Adrenal gland (tissue), 12 donors: ENCODE data around the gene KCNAB2. TPM values are rescaled to one million over a fixed set of nuclear protein-coding genes. Genes with fewer than 3 reads are reported as not detected.
A peak's percentile ranks its signal among the peaks of the same experiment; 100 is the strongest.

Experiments used
- DNase-seq, 7 donors: peaks; one replicate each; pipeline ENCODE4 v3.0.0-alpha.2; 2019 to 2020
- H3K27ac ChIP-seq, 5 donors: fragments of 200-600 bp; sonication (generic) in 4 of 5; 1 replicate in 3 of 5; 2 replicates in 2 of 5; pipeline versions ENCODE4 v1.5.1 to v1.8.0; 2016 to 2020; ENCODE audit warnings: mild to moderate bottlenecking in 1 of 5
- H3K27me3 ChIP-seq: fragments of 200-600 bp; 2 replicates; pipeline ENCODE4 v1.8.0; 2021
- H3K36me3 ChIP-seq, 2 donors: fragments of 200-600 bp; replicated peaks in 1 of 2; 1 replicate in 1 of 2; 2 replicates in 1 of 2; pipeline versions ENCODE4 v1.5.1 to v1.8.0; 2018 to 2022
- H3K4me1 ChIP-seq, 2 donors: fragments of 200-600 bp; replicated peaks in 1 of 2; 1 replicate in 1 of 2; 2 replicates in 1 of 2; pipeline versions ENCODE4 v1.5.1 to v1.8.0; 2018 to 2021
- H3K4me3 ChIP-seq, 4 donors: fragments of 200-600 bp; sonication (generic) in 3 of 4; one replicate each; pipeline ENCODE4 v1.5.1; 2016 to 2018
- H3K9me3 ChIP-seq, 3 donors: fragments of 200-600 bp; sonication (generic) in 1 of 3; replicated peaks in 1 of 3; 1 replicate in 2 of 3; 2 replicates in 1 of 3; pipeline versions ENCODE4 v1.5.1 to v1.8.0; 2016 to 2021
- POLR2A ChIP-seq, 2 donors: fragments of 450-650 bp; IDR thresholded peaks; one replicate each; pipeline ENCODE4 v1.6.1; 2017; ENCODE audit warnings: antibody characterized with exemption in 2 of 2, mild to moderate bottlenecking in 2 of 2, moderate library complexity in 1 of 2
- WGBS, 4 donors: extraction: QIAGEN DNeasy Blood & Tissue Kit in 2 of 4; methylation state at CpG; one replicate each; pipeline versions ENCODE4 v1.1.5 to v1.1.7; 2013 to 2017; 5-methylcytosine and 5-hydroxymethylcytosine counted together
- intact Hi-C, 2 donors: fragments of 100-400 bp; cut with DNase I; formaldehyde crosslinking; loops; one replicate each; pipeline versions ENCODE4 v1.14.1 to v1.15.0; 2022 to 2023
- polyA plus RNA-seq, 3 donors: library from polyadenylated mRNA; stranded (reverse); fragments of 200-250 nt in 2 of 3; fragments of 350-450 nt in 1 of 3; fragmentation: Illumina TruSeq in 1 of 3; extraction: RNeasy Lipid Tissue Mini Kit (QIAGEN cat#74804) in 1 of 3; gene quantifications; one replicate each; pipeline ENCODE4 v1.2.3, GENCODE V29; 2013 to 2014
- total RNA-seq, 9 donors: library from RNA; depleted of rRNA in 4 of 9; stranded (reverse); fragments of >200 nt in 4 of 9; fragments of 120-200 nt in 1 of 9; fragmentation: NEBNext Ultra II Directional in 1 of 9; extraction: Animal tissue kit (Norgen Biotek cat#: 25700) in 1 of 9; gene quantifications; one replicate each; pipeline versions ENCODE4 v1.1.0 to v1.2.4, GENCODE V29; 2013 to 2023
- TF ChIP-seq, protein P1 (sequence below), 6 experiments: fragments of 450-650 bp in 4 of 6; fragments of 200-600 bp in 2 of 6; sonication (generic) in 1 of 6; IDR thresholded peaks; 1 replicate in 5 of 6; 2 replicates in 1 of 6; pipeline versions ENCODE4 v1.5.1 to v1.8.0; 2016 to 2021; ENCODE audit warnings: antibody characterized with exemption in 6 of 6, mild to moderate bottlenecking in 2 of 6, moderate library complexity in 1 of 6
- donor health status: healthy with polysubstance abuse.
- donor health status: Bipolar disorder and iron deficiency.
- donor health status: DM: yes; HTN: yes; CAD: no.
- donor health status: DM: no; HTN: no; CAD: no.
- donor health status: DM: no; HTN: no; CAD: no.
- donor health status: DM: yes; HTN: yes; CAD: no.

Gene KCNAB2
- total and polyA plus RNA-seq, 12 donors: 2.2 to 48.0 (median 16.8) TPM

DNA sequence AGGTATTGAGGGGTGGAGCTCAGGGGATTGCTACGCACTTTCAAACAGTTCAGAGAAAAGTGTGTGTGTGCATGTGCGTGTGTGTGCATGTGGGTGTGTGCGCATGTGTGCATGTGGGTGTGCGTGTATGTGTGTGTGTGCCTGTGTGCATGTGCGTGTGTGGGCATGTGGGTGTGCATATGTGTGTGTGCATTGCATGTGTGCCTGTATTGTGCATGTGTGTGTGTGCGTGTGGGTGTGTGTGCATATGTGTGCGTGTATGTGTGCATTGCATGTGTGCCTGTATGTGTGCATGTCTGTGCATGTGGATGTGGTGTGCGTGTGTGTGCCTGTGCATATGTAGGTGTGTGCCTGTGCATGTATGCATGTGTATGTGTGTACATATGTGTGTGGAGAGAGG lies 12.6 kb upstream of the KCNAB2 start:
- Histone ChIP-seq H3K27me3 (no peaks in the 10 kb centered on the region), H3K9me3 (no peaks in the 10 kb centered on the region), H3K4me3 (no peak overlapping the region), H3K36me3 (no peaks in the 10 kb centered on the region), H3K27ac (no peak overlapping the region), H3K4me1 (no peaks in the 10 kb centered on the region)
- 85 to 94% (median 91%) methylated on average over 8 of the region's 8 CpGs for WGBS, 4 donors
- TF ChIP-seq, protein P1, sequence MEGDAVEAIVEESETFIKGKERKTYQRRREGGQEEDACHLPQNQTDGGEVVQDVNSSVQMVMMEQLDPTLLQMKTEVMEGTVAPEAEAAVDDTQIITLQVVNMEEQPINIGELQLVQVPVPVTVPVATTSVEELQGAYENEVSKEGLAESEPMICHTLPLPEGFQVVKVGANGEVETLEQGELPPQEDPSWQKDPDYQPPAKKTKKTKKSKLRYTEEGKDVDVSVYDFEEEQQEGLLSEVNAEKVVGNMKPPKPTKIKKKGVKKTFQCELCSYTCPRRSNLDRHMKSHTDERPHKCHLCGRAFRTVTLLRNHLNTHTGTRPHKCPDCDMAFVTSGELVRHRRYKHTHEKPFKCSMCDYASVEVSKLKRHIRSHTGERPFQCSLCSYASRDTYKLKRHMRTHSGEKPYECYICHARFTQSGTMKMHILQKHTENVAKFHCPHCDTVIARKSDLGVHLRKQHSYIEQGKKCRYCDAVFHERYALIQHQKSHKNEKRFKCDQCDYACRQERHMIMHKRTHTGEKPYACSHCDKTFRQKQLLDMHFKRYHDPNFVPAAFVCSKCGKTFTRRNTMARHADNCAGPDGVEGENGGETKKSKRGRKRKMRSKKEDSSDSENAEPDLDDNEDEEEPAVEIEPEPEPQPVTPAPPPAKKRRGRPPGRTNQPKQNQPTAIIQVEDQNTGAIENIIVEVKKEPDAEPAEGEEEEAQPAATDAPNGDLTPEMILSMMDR (IDR thresholded peaks at IDR 0.05): no peak
- no peak for TF ChIP-seq POLR2A (IDR thresholded peaks at IDR 0.05)
- intact Hi-C loops: loop anchor here in 1 of 2 donors (10.0 kb wide), 1 partner anchor 62 kb away; no protein-coding TSS in a partner anchor
- no peak for DNase-seq

DNA sequence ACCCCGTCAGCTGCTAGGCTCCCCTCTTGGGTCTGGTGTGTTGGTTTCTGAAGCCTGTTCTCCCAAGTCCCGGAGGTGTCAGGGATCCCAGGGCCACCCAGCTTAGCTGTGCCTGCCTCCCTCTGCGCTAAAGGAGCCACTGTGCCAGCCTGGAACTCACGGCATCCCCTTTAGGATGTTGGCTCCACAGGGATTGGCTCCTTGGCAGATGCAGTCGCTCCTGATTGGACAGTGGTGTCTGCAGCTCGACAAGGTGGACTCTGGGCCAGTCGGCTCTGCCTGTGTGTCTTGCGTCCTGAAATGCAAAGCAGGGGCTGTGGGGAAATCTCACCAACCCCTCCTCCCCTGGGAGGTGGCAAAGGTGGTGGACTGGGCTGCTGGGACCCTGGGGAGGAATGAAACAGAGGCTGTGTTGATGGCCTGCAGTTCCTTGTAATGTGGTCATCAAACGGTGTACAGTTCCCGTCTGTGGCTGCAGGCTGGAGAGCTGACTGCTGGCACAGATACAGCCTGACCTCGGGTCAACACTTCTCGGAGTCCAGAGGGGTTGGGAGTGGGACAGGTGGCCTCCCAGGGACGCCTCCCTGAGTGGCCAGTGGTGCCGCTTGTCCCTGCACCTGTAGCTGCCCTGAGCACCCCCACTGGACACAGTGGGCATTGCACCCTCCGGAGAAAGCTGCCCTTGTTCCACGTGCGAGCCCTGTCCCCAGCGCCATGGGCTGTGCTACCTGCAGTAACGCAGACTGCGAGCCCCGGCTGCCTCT lies 11.5 kb upstream of the KCNAB2 start:
- Histone ChIP-seq H3K36me3 (no peaks in the 10 kb centered on the region), H3K27me3 (no peaks in the 10 kb centered on the region), H3K4me3 (no peak overlapping the region), H3K9me3 (no peaks in the 10 kb centered on the region), H3K27ac (no peak overlapping the region), H3K4me1 (no peaks in the 10 kb centered on the region)
- 19 to 33% (median 25%) methylated on average over 4 to 21 of the region's 21 CpGs for WGBS, 4 donors
- no peak for TF ChIP-seq POLR2A (IDR thresholded peaks at IDR 0.05)
- TF ChIP-seq, protein P1 (IDR thresholded peaks at IDR 0.05): peak; percentile 54 to 69 (median 58)
- DNase-seq: peak; percentile 33 to 81 (median 59)
- intact Hi-C loops: loop anchor here in 1 of 2 donors (10.0 kb wide), 1 partner anchor 61 kb away; no protein-coding TSS in a partner anchor

DNA sequence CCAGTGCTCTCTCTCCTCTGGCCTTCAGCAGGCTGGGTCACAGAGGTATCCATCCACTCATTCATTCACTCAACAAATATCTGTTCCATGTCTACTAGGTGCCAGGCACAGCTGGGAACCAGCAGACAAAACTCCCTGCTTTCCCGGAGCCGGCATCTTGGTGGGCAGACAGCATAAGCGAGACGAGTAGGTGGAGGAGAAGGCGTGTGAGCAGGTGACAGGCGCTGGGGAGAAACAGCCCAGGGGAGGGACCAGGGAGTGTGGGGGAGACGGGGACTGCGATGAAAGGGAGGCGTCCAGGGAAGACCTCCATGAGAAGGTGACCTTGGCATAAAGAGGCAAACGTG lies 11.0 kb upstream of the KCNAB2 start:
- no peak for TF ChIP-seq POLR2A (IDR thresholded peaks at IDR 0.05)
- TF ChIP-seq, protein P1 (IDR thresholded peaks at IDR 0.05): no peak
- no peaks in the 10 kb centered on the region for H3K4me1 ChIP-seq
- no peak overlapping the region for H3K27ac ChIP-seq
- no peaks in the 10 kb centered on the region for H3K36me3 ChIP-seq
- H3K4me3 ChIP-seq: no peak overlapping the region
- no peaks in the 10 kb centered on the region for H3K9me3 ChIP-seq
- intact Hi-C loops: loop anchor here in 1 of 2 donors (10.0 kb wide), 1 partner anchor 60 kb away; no protein-coding TSS in a partner anchor
- DNase-seq: no peak
- 40 to 57% (median 51%) methylated on average over 10 of the region's 10 CpGs for WGBS, 4 donors
- H3K27me3 ChIP-seq: no peaks in the 10 kb centered on the region

DNA sequence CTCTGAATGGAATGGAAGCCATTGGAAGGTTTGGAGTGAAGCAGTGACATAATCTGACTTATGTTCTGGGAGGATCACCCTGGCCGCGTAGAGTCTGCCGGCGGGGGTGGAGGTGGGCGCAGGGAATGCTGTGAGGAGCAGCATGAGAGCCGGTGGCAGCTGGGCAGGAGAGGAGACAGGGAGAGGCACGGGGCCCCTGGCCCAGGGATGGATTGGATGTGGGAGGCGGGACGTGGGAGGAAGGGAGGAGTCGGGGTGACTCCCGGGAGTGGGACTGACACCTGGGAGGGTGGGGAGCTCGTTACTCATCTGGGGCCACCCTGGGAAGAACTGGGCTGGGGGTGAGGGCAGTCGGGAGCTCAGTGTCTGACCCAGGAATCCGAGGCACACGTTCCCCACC lies 10.4 kb upstream of the KCNAB2 start:
- TF ChIP-seq POLR2A (IDR thresholded peaks at IDR 0.05): no peak
- TF ChIP-seq, protein P1 (IDR thresholded peaks at IDR 0.05): no peak
- H3K4me3 ChIP-seq: no peak overlapping the region
- intact Hi-C loops: loop anchor here in 1 of 2 donors (10.0 kb wide), 1 partner anchor 59 kb away; no protein-coding TSS in a partner anchor
- H3K27ac ChIP-seq: no peak overlapping the region
- H3K36me3 ChIP-seq: no peaks in the 10 kb centered on the region
- H3K27me3 ChIP-seq: no peaks in the 10 kb centered on the region
- 52 to 70% (median 55%) methylated on average over 12 to 15 of the region's 15 CpGs for WGBS, 4 donors
- no peak for DNase-seq
- H3K9me3 ChIP-seq: no peaks in the 10 kb centered on the region
- H3K4me1 ChIP-seq: no peaks in the 10 kb centered on the region
